IPS-NIHi7 (cell line): ENCODE results near the gene TAS2R40.
A peak's percentile ranks its signal among the peaks of the same experiment; 100 is the strongest.
"Not testable (repeated sequence)": the region's sequence is repeated elsewhere in the genome, so short reads cannot be mapped to it uniquely, and the experiment has no call there.

Experiments
- DNase-seq: peaks from one replicate; pipeline ENCODE4 v3.0.0; 2012; ENCODE audit warnings: mixed read lengths; ENCODE audit errors: extremely low spot score

The TAS2R40 gene

GRCh38 chr7:143221737-143222136 lies at the start of gene TAS2R40:
Gene TAS2R40 (plus strand): TSS chr7:143222037. CDS start chr7:143222079, 42 bp downstream.
- no peak for DNase-seq

DNA sequence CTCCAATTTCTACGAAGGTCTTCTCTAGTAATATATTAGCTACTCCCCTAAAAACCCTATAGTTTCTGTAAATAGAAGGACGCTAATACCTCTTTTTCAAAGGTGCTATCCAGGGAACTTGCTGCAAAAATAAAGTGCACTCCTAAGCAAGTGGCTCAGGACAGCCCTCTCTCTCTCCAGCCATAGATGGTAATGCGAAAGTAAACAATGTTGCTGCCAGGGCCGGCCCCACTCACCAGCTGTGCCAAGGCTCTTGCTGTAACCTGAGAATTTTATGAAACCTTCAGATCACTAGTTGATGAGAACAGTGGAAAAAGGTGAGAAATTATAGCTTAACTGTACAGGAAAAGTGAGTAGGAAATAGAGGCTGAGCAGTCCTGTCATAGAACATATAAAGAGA lies 49.5 kb upstream of the TAS2R40 start:
- DNase-seq, result no peak

DNA sequence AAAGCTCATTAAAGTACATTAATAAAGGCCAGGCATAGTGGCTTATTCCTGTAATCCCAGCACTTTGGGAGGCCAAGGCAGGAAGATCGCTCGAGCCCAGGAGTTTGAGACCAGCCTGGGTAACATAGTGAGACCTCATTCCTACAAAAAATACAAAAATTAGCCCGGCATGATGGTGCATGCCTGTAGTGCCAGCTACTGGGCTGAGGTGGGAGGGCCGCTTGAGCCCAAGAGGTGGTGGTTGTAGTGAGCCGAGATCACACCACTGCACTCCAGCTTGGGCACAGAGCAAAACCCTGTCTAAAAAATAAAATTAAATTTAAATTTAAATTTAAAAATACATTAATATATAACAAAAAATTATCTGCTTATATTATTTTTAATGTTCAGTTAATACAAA lies 45.7 kb upstream of the TAS2R40 start:
- DNase-seq, result no peak

DNA sequence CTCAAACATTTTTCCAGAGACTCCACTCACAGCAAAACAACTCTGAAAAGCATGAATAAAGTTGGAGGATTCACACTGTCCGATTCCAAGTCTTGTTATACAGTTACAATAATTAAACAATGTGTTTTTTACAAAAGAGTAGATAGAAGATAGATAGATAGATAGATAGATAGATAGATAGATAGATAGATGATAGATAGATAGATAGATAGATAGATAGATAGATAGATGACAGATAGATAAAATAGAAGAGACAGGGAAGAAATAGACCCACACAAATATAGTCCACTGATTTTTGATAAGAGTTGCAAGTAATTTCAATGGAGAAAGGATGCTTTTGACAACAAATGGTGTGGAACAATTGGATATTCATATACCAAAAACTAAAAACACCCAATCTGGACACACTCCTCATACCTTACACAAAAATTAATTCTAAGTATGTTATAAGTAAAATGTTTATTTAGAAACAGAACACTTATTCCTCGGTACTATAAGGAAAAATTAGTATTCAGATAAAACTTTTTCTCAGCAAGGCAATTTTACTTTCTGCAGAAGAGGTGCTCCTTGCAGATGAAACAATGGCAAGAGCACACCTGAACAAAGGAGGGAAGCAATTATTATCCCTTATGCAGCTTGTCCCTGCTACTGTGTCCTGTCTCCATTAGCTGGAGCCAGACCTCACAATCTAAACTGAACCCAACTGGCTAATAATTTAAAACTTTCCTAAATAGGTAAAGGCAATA lies 44.3 kb upstream of the TAS2R40 start:
- DNase-seq, result no peak

DNA sequence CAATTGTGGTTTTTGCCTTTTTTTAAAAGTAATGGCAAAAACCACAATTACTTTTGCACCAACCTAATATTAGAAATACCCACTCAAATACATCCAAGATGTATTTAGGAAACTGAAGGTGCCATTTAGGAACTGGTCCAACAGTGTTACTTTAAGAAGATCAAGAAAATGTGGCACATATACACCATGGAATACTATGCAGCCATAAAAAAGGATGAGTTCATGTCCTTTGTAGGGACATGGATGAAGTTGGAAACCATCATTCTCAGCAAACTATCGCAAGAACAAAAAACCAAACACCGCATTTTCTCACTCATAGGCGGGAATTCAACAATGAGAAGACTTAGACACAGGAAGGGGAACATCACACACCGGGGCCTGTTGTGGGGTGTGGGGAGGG lies 41.1 kb upstream of the TAS2R40 start:
- DNase-seq, result not testable (repeated sequence)

DNA sequence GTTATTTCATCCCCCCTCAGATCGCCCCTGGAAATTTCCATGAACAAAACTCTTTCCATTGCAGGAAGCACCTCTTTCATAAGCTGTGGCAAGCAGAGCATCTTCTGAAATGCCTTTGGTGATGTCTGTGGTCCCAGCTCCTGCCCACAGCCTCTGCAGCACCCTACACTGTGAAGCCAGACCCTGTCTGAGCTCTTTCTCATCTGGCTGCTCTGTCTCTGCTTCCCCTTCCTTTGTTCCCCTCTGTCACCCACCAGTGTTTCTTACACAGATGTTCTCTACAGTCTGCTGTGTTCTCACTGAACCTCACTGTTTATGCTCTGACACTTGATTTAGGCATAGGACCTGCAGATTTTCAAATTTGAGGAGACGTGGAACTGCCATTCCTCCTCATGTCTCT lies 40.5 kb upstream of the TAS2R40 start:
- no peak for DNase-seq

GRCh38 chr7:143183024-143183423 lies 38.8 kb upstream of the TAS2R40 start, which contains the start of gene TAS2R39:
Gene TAS2R39 (plus strand): TSS chr7:143183419. CDS start chr7:143183419, 0 bp downstream.
- DNase-seq, result no peak

DNA sequence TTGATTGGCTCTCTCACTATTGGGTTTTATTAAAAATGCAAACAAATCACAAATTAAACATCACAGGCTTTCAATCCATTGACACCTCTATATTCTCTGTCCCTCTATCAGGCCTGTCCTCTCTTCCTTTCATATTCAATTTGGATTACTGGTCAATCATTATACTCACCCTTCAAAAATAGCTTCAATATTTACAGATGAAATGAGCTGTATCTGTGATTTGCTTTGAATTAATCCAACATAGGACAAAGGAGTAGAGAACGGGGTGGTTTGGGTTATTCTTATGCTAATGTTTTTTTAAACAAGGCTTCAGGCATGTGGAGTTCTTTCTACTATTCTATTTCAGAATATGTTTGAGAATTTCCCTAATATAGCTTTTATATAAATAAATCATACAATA lies 36.3 kb upstream of the TAS2R40 start:
- no peak for DNase-seq

DNA sequence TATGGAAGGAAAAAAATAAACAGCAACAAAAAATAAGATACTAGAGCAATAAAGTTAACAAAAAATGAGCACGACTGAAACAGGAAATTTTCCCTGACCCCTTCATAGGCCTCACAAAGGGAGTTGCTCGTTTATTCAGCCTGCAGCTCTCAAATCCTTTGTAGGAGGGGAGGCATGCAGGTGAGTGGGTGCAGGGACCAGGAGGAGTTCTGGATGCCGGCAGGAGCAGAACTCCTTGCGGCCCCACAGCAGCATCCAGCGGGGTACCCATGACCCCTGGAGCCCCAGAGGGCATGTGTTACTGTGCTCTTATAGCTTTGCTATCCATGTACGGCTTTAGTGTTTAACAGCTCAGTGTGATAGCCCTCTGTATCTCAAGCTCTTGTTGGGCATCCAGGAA lies 32.8 kb upstream of the TAS2R40 start:
- no peak for DNase-seq

- no peak for DNase-seq
These were observed 28.0 kb upstream of the TAS2R40 start for GRCh38 chr7:143193880-143194279.

DNA sequence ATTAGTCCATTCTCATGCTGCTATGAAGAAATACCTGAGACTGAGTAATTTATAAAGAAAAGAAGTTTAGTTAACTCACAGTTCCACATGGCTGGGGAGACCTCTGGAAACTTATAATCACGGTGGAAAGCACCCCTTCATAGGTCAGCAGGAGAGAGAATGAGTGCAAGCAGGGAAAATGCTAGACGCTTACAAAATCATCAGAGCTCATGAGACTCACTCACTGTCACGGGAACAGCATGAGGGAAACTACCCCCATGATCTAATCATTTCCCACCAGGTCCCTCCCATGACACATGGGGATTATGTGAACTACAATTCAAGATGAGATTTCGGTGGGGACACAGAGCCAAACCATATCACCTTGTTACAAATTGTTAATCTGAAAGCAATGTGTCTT lies 22.8 kb upstream of the TAS2R40 start:
- no peak for DNase-seq

GRCh38 chr7:143202161-143202560 lies 19.7 kb upstream of the TAS2R40 start:
- no peak for DNase-seq

DNA sequence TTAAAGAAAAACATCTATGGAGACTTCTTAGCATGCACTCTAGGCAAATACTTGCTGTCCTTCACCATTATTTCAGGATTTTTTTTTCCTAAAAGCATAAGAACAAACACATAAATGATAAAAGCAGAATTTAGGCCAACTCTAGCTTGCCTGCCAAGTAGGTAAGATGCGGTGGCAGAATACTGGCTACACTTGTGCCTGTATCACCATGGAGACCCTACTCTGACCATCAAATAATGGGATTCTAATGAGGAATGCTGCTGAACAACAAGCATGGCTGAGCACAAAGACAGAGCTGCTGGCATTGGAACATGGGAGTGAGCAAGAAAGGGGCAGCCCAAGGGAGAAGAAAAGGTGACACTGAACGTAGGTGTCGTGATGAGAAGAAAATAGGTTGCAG lies 18.5 kb upstream of the TAS2R40 start:
- DNase-seq, result no peak

- DNase-seq, result no peak
These were observed 16.1 kb upstream of the TAS2R40 start for GRCh38 chr7:143205560-143206293.

DNA sequence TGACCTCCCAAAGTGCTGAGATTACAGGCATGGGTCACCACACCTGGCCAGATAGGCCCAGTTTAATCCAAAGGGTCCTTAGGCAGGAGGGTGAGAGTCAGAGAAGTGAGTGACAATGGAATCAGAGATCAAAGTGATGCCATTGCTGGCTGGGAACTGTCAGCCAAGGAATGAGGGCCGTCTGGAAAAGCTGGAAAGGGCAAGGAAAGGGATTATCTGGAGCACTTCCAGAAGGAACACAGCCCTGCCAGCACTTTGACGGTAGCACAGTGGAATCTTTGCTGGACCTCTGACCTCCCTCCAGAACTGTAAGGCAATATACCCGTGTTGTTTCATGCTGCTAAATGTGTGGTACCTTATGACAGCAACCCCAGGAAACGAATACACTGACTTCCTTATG lies 11.3 kb upstream of the TAS2R40 start:
- no peak for DNase-seq

GRCh38 chr7:143213478-143213877 lies 8.4 kb upstream of the TAS2R40 start:
- DNase-seq, result not testable (repeated sequence)

DNA sequence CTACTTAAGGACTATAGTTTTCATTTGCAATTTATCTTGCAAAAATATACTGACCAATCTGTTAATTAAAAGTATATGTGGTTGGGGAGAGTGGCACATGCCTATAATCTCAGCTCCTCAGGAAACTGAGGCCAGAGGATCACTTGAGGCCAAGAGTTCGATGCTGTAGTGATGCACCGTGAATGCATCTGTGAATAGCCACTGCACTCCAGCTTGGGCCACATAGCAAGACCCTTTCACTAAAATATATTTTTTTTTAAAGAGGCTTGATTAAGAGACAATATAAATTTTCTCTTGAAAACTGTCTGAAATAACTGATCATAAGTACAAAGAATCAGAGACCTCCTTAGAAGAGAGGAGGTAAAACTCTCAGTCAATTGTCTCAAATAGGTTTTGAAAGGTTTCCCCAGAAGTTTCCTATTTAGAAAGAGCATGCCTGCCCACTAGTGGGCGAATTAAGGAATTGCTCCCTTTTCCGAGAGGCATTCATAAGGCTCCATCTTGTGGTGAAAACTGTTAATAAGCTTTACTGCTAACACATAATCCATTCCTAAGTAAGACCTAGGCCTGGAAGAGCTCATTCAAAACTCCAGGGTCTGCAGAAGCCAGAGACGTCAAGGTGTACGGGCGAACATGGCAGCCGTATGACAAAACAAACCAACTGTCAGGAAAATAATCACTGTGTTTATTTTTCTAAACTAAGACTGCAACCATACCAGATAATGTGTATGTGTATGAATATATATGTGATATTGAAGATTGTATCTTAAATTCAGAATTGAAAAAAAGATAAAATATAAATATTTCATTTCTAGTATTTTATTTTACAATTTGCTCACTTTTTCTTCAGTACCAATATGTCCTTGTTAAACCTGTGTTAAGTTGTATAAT lies 6.8 kb upstream of the TAS2R40 start:
- peak; percentile 85 for DNase-seq

- DNase-seq, result no peak
These were observed 5.7 kb upstream of the TAS2R40 start for GRCh38 chr7:143216151-143216550.

DNA sequence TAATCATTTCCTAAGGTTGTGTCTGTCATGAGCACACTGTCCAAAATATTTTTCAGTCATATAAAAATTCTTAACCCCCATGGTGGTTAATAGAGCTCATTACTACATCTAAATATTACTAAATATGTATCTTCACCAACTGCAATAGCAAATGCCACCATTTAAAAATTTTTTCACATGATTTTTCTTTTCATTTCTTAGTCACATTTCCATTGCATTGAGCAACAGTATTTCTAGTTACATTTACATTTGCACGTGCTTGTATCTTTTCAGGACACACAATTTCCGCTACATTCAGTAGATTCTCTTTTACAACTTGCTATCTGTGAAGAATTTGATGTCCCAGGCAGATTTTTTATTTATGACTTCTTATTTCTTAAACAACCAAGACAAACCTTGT lies 5.2 kb upstream of the TAS2R40 start:
- DNase-seq, result no peak

DNA sequence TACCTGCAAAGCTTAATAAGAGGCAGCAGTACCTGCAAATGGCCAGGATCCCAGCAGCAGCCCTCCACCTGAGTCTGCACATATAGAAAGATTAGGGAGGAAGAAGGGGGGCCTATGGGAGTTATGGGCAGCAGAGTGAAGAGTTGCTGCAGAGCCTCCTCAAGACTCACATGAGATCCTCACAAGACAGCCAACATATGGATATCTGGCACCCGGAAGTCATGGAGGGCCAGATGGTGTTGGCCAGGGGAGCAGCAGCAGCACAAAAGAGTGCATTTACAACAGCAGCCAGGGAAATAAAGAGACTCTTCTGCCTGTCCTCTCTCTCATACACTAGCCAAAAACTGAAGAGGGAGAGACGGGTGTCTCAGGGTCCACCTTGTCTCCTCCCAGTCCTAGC lies 4.0 kb upstream of the TAS2R40 start:
- DNase-seq, result no peak

DNA sequence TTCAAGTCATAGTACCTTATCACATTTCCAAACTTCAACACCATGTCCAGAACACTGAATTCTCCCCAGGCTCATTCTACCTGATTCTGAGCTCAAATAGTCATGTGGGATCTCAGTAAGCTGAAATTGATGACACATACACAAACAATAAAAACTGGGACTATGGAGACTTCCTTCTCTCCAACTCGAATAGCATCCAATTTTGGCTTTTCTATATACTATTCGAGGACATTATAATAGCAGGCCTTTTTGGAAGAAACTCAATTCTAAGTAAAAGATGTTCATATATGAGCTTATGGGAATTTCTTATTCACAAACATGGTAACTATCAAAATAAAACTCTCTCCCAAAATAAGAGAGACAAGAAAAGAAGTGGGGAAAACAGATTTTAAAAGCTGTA lies 551 bp upstream of the TAS2R40 start:
- no peak for DNase-seq

GRCh38 chr7:143222782-143223181 lies 945 bp downstream of the TAS2R40 start:
- no peak for DNase-seq
